H9 (cell line): Measurements from ENCODE around the gene ST6GALNAC6. TPM values are rescaled to one million over a fixed set of nuclear protein-coding genes. Genes with fewer than 3 reads are reported as not detected.

Source experiments
- DNase-seq: peaks from one replicate; pipeline ENCODE4 v3.0.0-alpha.2; 2017
- H2AFZ ChIP-seq: one replicate; pipeline ENCODE4 v1.6.1; 2013; ENCODE audit warnings: mild to moderate bottlenecking, low read length, control low read depth, moderate library complexity
- H2AK5ac ChIP-seq: 2 replicates; pipeline ENCODE4 v1.6.1; 2013; ENCODE audit warnings: low read length, control low read depth, mixed read lengths; ENCODE audit not compliant: insufficient read length
- H2BK120ac ChIP-seq: one replicate; pipeline ENCODE4 v1.6.1; 2013; ENCODE audit warnings: low read depth, mild to moderate bottlenecking, low read length, control low read depth, inconsistent platforms; ENCODE audit not compliant: poor library complexity, severe bottlenecking
- H2BK12ac ChIP-seq: 2 replicates; pipeline ENCODE4 v1.6.1; 2013; ENCODE audit warnings: low read length, control low read depth, mixed read lengths, low read depth; ENCODE audit not compliant: insufficient read length
- H2BK15ac ChIP-seq: 2 replicates; pipeline ENCODE4 v1.6.1; 2013; ENCODE audit warnings: low read depth, low read length, control low read depth
- H2BK20ac ChIP-seq: one replicate; pipeline ENCODE4 v1.6.1; 2013; ENCODE audit warnings: low read depth, mild to moderate bottlenecking, low read length, control low read depth, inconsistent platforms; ENCODE audit not compliant: poor library complexity, severe bottlenecking
- H2BK5ac ChIP-seq: 2 replicates; pipeline ENCODE4 v1.6.1; 2013; ENCODE audit warnings: low read length, control low read depth, mixed read lengths; ENCODE audit not compliant: insufficient read length
- H3K14ac ChIP-seq: 2 replicates; pipeline ENCODE4 v1.6.1; 2013; ENCODE audit warnings: low read length, control low read depth; ENCODE audit not compliant: insufficient read depth
- H3K18ac ChIP-seq: 2 replicates; pipeline ENCODE4 v1.6.1; 2013; ENCODE audit warnings: low read depth, mild to moderate bottlenecking, mixed read lengths, low read length, control low read depth; ENCODE audit not compliant: insufficient read length
- H3K23ac ChIP-seq: 2 replicates; pipeline ENCODE4 v1.6.1; 2013; ENCODE audit warnings: low read length, control low read depth, mixed read lengths, low read depth; ENCODE audit not compliant: insufficient read length
- H3K23me2 ChIP-seq: 2 replicates; pipeline ENCODE4 v1.6.1; 2013; ENCODE audit warnings: low read depth, mild to moderate bottlenecking, mixed read lengths, low read length, control low read depth; ENCODE audit not compliant: insufficient read length, poor library complexity, severe bottlenecking
- H3K27ac ChIP-seq: 2 replicates; pipeline ENCODE4 v1.5.1; 2013; ENCODE audit warnings: low read length, control low read depth, mixed read lengths, low read depth; ENCODE audit not compliant: insufficient read length
- H3K27me3 ChIP-seq: 2 replicates; pipeline ENCODE4 v1.6.1; 2013; ENCODE audit warnings: low read length, control low read depth, inconsistent platforms; ENCODE audit not compliant: insufficient read depth
- H3K4ac ChIP-seq: 2 replicates; pipeline ENCODE4 v1.6.1; 2013; ENCODE audit warnings: low read depth, mild to moderate bottlenecking, control low read depth, inconsistent platforms, low read length, moderate library complexity
- H3K4me1 ChIP-seq: 2 replicates; pipeline ENCODE4 v1.6.1; 2013; ENCODE audit warnings: low read length, control low read depth, inconsistent platforms; ENCODE audit not compliant: insufficient read depth
- H3K4me2 ChIP-seq: 2 replicates; pipeline ENCODE4 v1.6.1; 2013; ENCODE audit warnings: low read length, control low read depth, mixed read lengths; ENCODE audit not compliant: insufficient read length, insufficient read depth
- H3K56ac ChIP-seq: 2 replicates; pipeline ENCODE4 v1.6.1; 2013; ENCODE audit warnings: low read depth, mild to moderate bottlenecking, mixed read lengths, low read length, control low read depth; ENCODE audit not compliant: insufficient read length
- H3K79me1 ChIP-seq: 2 replicates; pipeline ENCODE4 v1.6.1; 2013; ENCODE audit warnings: low read depth, mild to moderate bottlenecking, moderate library complexity, low read length, control low read depth, inconsistent platforms; ENCODE audit not compliant: insufficient read depth, poor library complexity, severe bottlenecking
- H3K79me2 ChIP-seq: 2 replicates; pipeline ENCODE4 v1.6.1; 2013; ENCODE audit warnings: low read length, control low read depth, inconsistent platforms; ENCODE audit not compliant: insufficient read depth
- H3K9ac ChIP-seq: 2 replicates; pipeline ENCODE4 v1.6.1; 2013; ENCODE audit warnings: low read length, control low read depth, mixed read lengths; ENCODE audit not compliant: insufficient read length; ENCODE audit errors: extremely low read depth
- H3K9me3 ChIP-seq: one replicate; pipeline ENCODE4 v1.6.1; 2013; ENCODE audit warnings: low read depth, low read length, inconsistent platforms; ENCODE audit not compliant: control insufficient read depth
- H3T11ph ChIP-seq: one replicate; pipeline ENCODE4 v1.6.1; 2013; ENCODE audit warnings: mild to moderate bottlenecking, low read length, control low read depth, inconsistent platforms
- H4K20me1 ChIP-seq: one replicate; pipeline ENCODE4 v1.6.1; 2013; ENCODE audit not compliant: control insufficient read depth, insufficient read length, insufficient read depth
- H4K5ac ChIP-seq: 2 replicates; pipeline ENCODE4 v1.6.1; 2013; ENCODE audit warnings: low read depth, mild to moderate bottlenecking, mixed read lengths, low read length, control low read depth; ENCODE audit not compliant: insufficient read length
- H4K8ac ChIP-seq: replicated peaks from 2 replicates; pipeline ENCODE4 v1.6.1; 2013; ENCODE audit warnings: low read length, control low read depth, mixed read lengths, low read depth; ENCODE audit not compliant: insufficient read length
- H4K91ac ChIP-seq: 2 replicates; pipeline ENCODE4 v1.6.1; 2013; ENCODE audit warnings: low read depth, mild to moderate bottlenecking, moderate library complexity, mixed read lengths, low read length, control low read depth; ENCODE audit not compliant: insufficient read length
- H3K27ac Mint-ChIP-seq, 3 experiments: 2 replicates in 2 of 3; 3 replicates in 1 of 3; pipeline ENCODE4 v1.8.0; 2020 to 2021; ENCODE audit warnings: mixed read lengths in 3 of 3, mild to moderate bottlenecking in 1 of 3, moderate library complexity in 1 of 3
- H3K27me3 Mint-ChIP-seq: 2 replicates; pipeline ENCODE4 v1.8.0; 2021; ENCODE audit warnings: low read depth, mild to moderate bottlenecking, moderate library complexity, mixed read lengths
- H3K36me3 Mint-ChIP-seq, 3 experiments: 2 replicates in 2 of 3; 3 replicates in 1 of 3; pipeline ENCODE4 v1.8.0; 2020 to 2021; ENCODE audit warnings: low read depth in 3 of 3, mixed read lengths in 3 of 3; ENCODE audit not compliant: insufficient read depth in 1 of 3
- H3K4me1 Mint-ChIP-seq, 2 experiments: 2 replicates each; pipeline ENCODE4 v1.8.0; 2020; ENCODE audit warnings: mixed read lengths in 2 of 2
- H3K4me3 Mint-ChIP-seq, 2 experiments: 2 replicates in 1 of 2; 3 replicates in 1 of 2; pipeline ENCODE4 v1.8.0; 2020 to 2021; ENCODE audit warnings: mild to moderate bottlenecking in 2 of 2, mixed read lengths in 2 of 2, moderate library complexity in 1 of 2
- H3K9me3 Mint-ChIP-seq, 2 experiments: 2 replicates in 1 of 2; 3 replicates in 1 of 2; pipeline ENCODE4 v1.8.0; 2020; ENCODE audit warnings: mild to moderate bottlenecking in 2 of 2, mixed read lengths in 2 of 2, moderate library complexity in 1 of 2
- CTCF ChIP-seq: fragments of 200-600 bp; sonication (generic); conservative IDR thresholded peaks from 3 replicates; pipeline ENCODE4 v1.8.0; 2021; ENCODE audit warnings: antibody characterized with exemption, mild to moderate bottlenecking
- WGBS: extraction: QIAGEN DNeasy Blood & Tissue Kit; methylation state at CpG from one replicate; pipeline ENCODE4 v1.1.7; 2013; ENCODE audit warnings: missing lambda C conversion rate, low lambda C conversion rate, mixed read lengths; ENCODE audit not compliant: insufficient read length; ENCODE audit errors: extremely low coverage; 5-methylcytosine and 5-hydroxymethylcytosine counted together
- total RNA-seq: library from RNA; stranded (reverse); gene quantifications from 2 replicates; pipeline ENCODE4 v1.2.1, GENCODE V29; 2021

ST6GALNAC6 gene
- total RNA-seq, 1 experiment from 2014 or later, result 29.8 TPM

- Histone ChIP-seq H4K91ac (no peak overlapping the region), H3K9me3 (no peaks in the 10 kb centered on the region), H3K4me2 (no peak overlapping the region), H3K79me1 (no peaks in the 10 kb centered on the region), H2BK5ac (no peak overlapping the region), H2BK12ac (no peak overlapping the region), H2BK20ac (no peak overlapping the region), H4K8ac (no peak overlapping the region), H3K27ac (no peak overlapping the region), H3K4ac (no peak overlapping the region), H3K23ac (no peak overlapping the region), H3K27me3 (no peaks in the 10 kb centered on the region), H3K56ac (no peak overlapping the region), H3T11ph (no peak overlapping the region), H2BK15ac (no peak overlapping the region), H4K5ac (no peak overlapping the region), H3K23me2 (peaks cover 12% of the 10 kb centered on the region), H2AFZ (no peak overlapping the region), H2AK5ac (no peak overlapping the region), H3K79me2 (no peaks in the 10 kb centered on the region), H3K14ac (no peak overlapping the region), H3K18ac (no peak overlapping the region), H3K4me1 (no peaks in the 10 kb centered on the region), H3K9ac (no peak overlapping the region), H4K20me1 (no peaks in the 10 kb centered on the region), H2BK120ac (no peak overlapping the region)
- H3K4me3 Mint-ChIP-seq, result no peak overlapping the region
- no peaks in the 10 kb centered on the region for H3K9me3 Mint-ChIP-seq
- DNase-seq, result no peak
- no peaks in the 10 kb centered on the region for H3K27me3 Mint-ChIP-seq
- H3K36me3 Mint-ChIP-seq, result peaks cover 0 to 8% (median 0%) of the 10 kb centered on the region in 3 experiments; a peak in 4 of 7 replicates
- peaks cover 6 to 17% of the 10 kb centered on the region in 2 experiments; a peak in 3 of 4 replicates for H3K4me1 Mint-ChIP-seq
- no peak for TF ChIP-seq CTCF
- H3K27ac Mint-ChIP-seq, result no peak overlapping the region
- no CpG with 5 or more reads among the region's 19 CpGs for WGBS
Observed at GRCh38 chr9:127873223-127873691, 26.1 kb downstream of the ST6GALNAC6 start.
